Activated CD8-positive, alpha-beta memory T cell treated with anti-CD3 and anti-CD28 coated beads, Interleukin-2, amount 10 ng/mL, durations not matched to agents 7 days and 5 days (primary cell): ENCODE results near the gene MFSD11. TPM values are rescaled to one million over a fixed set of nuclear protein-coding genes. Genes with fewer than 3 reads are reported as not detected.
"Not testable (repeated sequence)": the region's sequence is repeated elsewhere in the genome, so short reads cannot be mapped to it uniquely, and the experiment has no call there.

Experiments used
- ATAC-seq: fragments of 150-1000 bp; cut with Tn5 transposase; one replicate; pipeline ENCODE4 v1.10.0; 2021; ENCODE audit warnings: moderate library complexity
- CTCF ChIA-PET: fragments of 350-600 bp; sonication (Branson Sonifier 250); formaldehyde crosslinking; loops from one replicate; lab custom pipeline; 2021; ENCODE audit warnings: antibody characterized with exemption; lab: Charles Lee
- DNase-seq: peaks from one replicate; pipeline ENCODE4 v3.0.0-alpha.2; 2020
- H3K27ac Mint-ChIP-seq: one replicate; pipeline ENCODE4 v1.8.0; 2021; ENCODE audit warnings: mild to moderate bottlenecking, mixed read lengths
- H3K27me3 Mint-ChIP-seq: one replicate; pipeline ENCODE4 v1.8.0; 2021; ENCODE audit warnings: mixed read lengths
- H3K36me3 Mint-ChIP-seq: one replicate; pipeline ENCODE4 v1.8.0; 2021; ENCODE audit warnings: mild to moderate bottlenecking, mixed read lengths
- H3K4me1 Mint-ChIP-seq: one replicate; pipeline ENCODE4 v1.8.0; 2021; ENCODE audit warnings: mixed read lengths
- H3K4me3 Mint-ChIP-seq: one replicate; pipeline ENCODE4 v1.8.0; 2021; ENCODE audit warnings: mild to moderate bottlenecking, moderate library complexity, mixed read lengths
- H3K9me3 Mint-ChIP-seq: one replicate; pipeline ENCODE4 v1.8.0; 2022; ENCODE audit warnings: low read depth, mixed read lengths
- total RNA-seq, 2 experiments: library from RNA; stranded (reverse); gene quantifications; one replicate each; pipeline ENCODE4 v1.2.3, GENCODE V29; 2021

Gene MFSD11
- total RNA-seq, 2 experiments from 2014 or later = 22.6 to 26.8 TPM

- no peak for ATAC-seq
- no peak overlapping the region for H3K27ac Mint-ChIP-seq
- H3K4me3 Mint-ChIP-seq = no peak overlapping the region
- peaks cover 14% of the 10 kb centered on the region for H3K4me1 Mint-ChIP-seq
- H3K9me3 Mint-ChIP-seq = no peaks in the 10 kb centered on the region
- peaks cover 3% of the 10 kb centered on the region for H3K36me3 Mint-ChIP-seq
- CTCF ChIA-PET = no interaction called here
- H3K27me3 Mint-ChIP-seq = no peaks in the 10 kb centered on the region
- no peak for DNase-seq
These were observed 51.4 kb downstream of the MFSD11 start for GRCh38 chr17:76789235-76789788.

GRCh38 chr17:76791053-76791980 is 53.4 kb downstream of the MFSD11 start:
- Mint-ChIP-seq H3K9me3 (no peaks in the 10 kb centered on the region), H3K4me1 (peaks cover 14% of the 10 kb centered on the region), H3K27ac (peak overlapping the region; percentile 7), H3K4me3 (no peak overlapping the region), H3K27me3 (no peaks in the 10 kb centered on the region), H3K36me3 (peaks cover 5% of the 10 kb centered on the region)
- ATAC-seq (peak; percentile 81), DNase-seq (peak; percentile 57)
- CTCF ChIA-PET = no interaction called here

DNA sequence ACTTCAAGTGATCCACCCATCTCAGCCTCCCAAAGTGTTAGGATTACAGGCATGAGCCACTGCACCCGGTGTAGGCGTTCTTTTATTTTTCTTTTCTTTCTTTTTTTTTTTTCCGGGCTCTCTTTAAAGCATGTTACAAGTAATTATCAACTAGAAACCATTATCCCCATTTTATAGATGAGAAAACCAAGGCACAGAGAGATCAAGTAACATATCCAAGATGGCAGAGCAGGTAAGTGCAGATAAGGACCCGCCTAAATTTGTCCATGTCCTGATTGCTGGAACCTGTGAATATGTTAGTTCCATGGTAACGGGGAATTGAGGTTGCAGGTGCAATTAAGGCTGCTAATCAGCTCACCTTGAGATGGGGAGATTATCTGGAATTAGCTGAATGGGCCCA is 54.4 kb downstream of the MFSD11 start:
- DNase-seq (no peak), ATAC-seq (no peak)
- H3K27me3 Mint-ChIP-seq = no peaks in the 10 kb centered on the region
- H3K27ac Mint-ChIP-seq = no peak overlapping the region
- H3K9me3 Mint-ChIP-seq = no peaks in the 10 kb centered on the region
- peaks cover 5% of the 10 kb centered on the region for H3K36me3 Mint-ChIP-seq
- CTCF ChIA-PET = no interaction called here
- peaks cover 14% of the 10 kb centered on the region for H3K4me1 Mint-ChIP-seq
- H3K4me3 Mint-ChIP-seq = no peak overlapping the region

DNA sequence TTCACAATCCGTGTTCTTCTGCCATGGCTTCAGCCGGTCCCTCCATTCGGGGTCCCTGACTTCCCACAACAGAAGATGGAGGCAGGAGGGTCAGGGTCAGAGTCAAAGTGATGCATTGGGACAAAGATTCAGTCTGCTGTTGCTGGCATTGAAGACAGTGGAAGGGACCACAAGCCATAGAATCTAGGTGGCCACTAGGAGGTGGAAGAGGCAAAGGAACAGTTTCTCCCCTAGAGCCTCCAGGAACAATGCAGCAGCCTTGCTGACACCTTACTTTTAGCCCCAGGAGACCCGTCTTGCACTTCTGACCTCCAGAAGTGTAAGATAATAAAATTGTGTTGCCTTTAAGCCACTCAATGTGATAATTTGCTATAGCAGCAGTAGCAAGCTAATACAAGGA is 55.9 kb downstream of the MFSD11 start:
- CTCF ChIA-PET = interaction anchor here (1.0 to 1.3 kb wide), 2 partner anchors 11 to 12 kb away, joined by 3 read pairs; no protein-coding TSS in a partner anchor
- no peaks in the 10 kb centered on the region for H3K27me3 Mint-ChIP-seq
- H3K4me1 Mint-ChIP-seq = peaks cover 11% of the 10 kb centered on the region
- H3K9me3 Mint-ChIP-seq = no peaks in the 10 kb centered on the region
- peaks cover 5% of the 10 kb centered on the region for H3K36me3 Mint-ChIP-seq
- no peak for ATAC-seq
- DNase-seq = no peak
- no peak overlapping the region for H3K4me3 Mint-ChIP-seq
- no peak overlapping the region for H3K27ac Mint-ChIP-seq

GRCh38 chr17:76796081-76796480 is 58.2 kb downstream of the MFSD11 start:
- Mint-ChIP-seq H3K4me3 (no peak overlapping the region), H3K36me3 (peaks cover 5% of the 10 kb centered on the region), H3K9me3 (no peaks in the 10 kb centered on the region), H3K27ac (no peak overlapping the region), H3K4me1 (peaks cover 9% of the 10 kb centered on the region), H3K27me3 (no peaks in the 10 kb centered on the region)
- CTCF ChIA-PET = no interaction called here
- no peak for DNase-seq
- ATAC-seq = no peak

DNA sequence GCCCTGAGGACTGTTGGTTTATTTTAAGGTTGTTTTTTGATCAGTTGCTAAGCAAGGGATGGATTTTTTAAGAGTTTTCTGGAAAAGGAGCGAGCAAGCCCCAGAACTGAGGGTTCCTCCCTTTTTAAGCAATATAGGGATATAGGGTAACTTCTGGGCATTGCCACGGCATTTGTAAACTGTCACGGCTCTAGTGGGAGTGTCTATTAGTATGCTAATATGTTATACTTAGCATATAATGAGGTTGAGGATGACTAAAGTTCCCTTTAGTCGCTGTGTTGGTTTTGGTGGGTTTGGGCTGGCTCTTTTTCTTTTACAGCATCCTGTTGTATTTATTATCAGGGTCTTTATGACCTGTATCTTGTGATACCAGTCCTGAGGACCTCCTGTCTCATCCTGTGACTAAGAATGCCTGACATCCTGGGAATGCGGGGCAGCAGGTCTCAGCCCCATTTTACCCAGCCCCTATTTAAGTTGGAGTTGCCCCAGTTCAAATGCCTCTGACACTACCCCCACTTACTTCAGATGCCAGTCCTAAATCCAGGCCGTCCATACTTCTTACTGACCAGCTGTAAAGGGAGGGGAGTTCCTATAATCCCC is 59.4 kb downstream of the MFSD11 start:
- no peaks in the 10 kb centered on the region for H3K9me3 Mint-ChIP-seq
- no peaks in the 10 kb centered on the region for H3K27me3 Mint-ChIP-seq
- ATAC-seq = no peak
- no peak overlapping the region for H3K27ac Mint-ChIP-seq
- peaks cover 5% of the 10 kb centered on the region for H3K36me3 Mint-ChIP-seq
- CTCF ChIA-PET = no interaction called here
- H3K4me3 Mint-ChIP-seq = no peak overlapping the region
- no peak for DNase-seq
- no peaks in the 10 kb centered on the region for H3K4me1 Mint-ChIP-seq

- Mint-ChIP-seq H3K36me3 (no peaks in the 10 kb centered on the region), H3K9me3 (peaks cover 2% of the 10 kb centered on the region), H3K4me1 (no peaks in the 10 kb centered on the region), H3K27me3 (no peaks in the 10 kb centered on the region), H3K4me3 (no peak overlapping the region), H3K27ac (no peak overlapping the region)
- DNase-seq (no peak), ATAC-seq (no peak)
- CTCF ChIA-PET = no interaction called here
These were observed 63.8 kb downstream of the MFSD11 start for GRCh38 chr17:76801706-76802105.

DNA sequence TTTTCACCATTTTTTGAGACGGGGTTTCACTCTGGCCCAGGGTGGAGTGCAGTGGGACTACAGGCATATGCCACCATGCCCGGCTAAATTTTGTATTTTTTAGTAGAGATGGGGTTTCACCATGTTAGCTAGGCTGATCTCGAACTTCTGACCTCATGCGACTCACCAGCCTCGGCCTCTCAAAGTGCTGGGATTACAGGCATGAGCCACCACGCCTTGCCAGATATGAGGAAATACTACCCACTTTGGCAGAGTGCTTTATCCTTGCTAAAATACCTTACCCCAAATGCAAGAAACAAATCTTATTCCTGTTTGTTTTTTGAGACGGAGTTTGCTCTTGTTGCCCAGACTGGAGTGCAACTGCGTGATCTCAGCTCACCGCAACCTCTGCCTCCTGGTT is 67.4 kb downstream of the MFSD11 start:
- no peaks in the 10 kb centered on the region for H3K4me1 Mint-ChIP-seq
- no peaks in the 10 kb centered on the region for H3K36me3 Mint-ChIP-seq
- ATAC-seq (no peak), DNase-seq (no peak)
- CTCF ChIA-PET = interaction anchor here (0.6 kb wide), 1 partner anchor 315 kb away, joined by 3 read pairs; no protein-coding TSS in a partner anchor
- no peaks in the 10 kb centered on the region for H3K27me3 Mint-ChIP-seq
- peaks cover 3% of the 10 kb centered on the region for H3K9me3 Mint-ChIP-seq
- no peak overlapping the region for H3K4me3 Mint-ChIP-seq
- no peak overlapping the region for H3K27ac Mint-ChIP-seq

GRCh38 chr17:76806151-76806550 is 68.2 kb downstream of the MFSD11 start:
- CTCF ChIA-PET = interaction anchor here (1.6 to 1.9 kb wide), 3 partner anchors 9 to 62 kb away, joined by 3 to 4 read pairs (median 4); partner anchors contain the start of gene MGAT5B
- H3K9me3 Mint-ChIP-seq, H3K4me3 Mint-ChIP-seq, H3K27ac Mint-ChIP-seq, H3K36me3 Mint-ChIP-seq, H3K4me1 Mint-ChIP-seq, ATAC-seq, H3K27me3 Mint-ChIP-seq, DNase-seq: not testable (repeated sequence)

GRCh38 chr17:76806767-76807166 is 68.8 kb downstream of the MFSD11 start:
- not testable (repeated sequence) for H3K27ac Mint-ChIP-seq, H3K9me3 Mint-ChIP-seq, ATAC-seq, H3K4me1 Mint-ChIP-seq, H3K4me3 Mint-ChIP-seq, H3K27me3 Mint-ChIP-seq, DNase-seq, H3K36me3 Mint-ChIP-seq
- CTCF ChIA-PET = interaction anchor here (1.6 to 1.9 kb wide), 3 partner anchors 8 to 62 kb away, joined by 3 to 4 read pairs (median 4); partner anchors contain the start of gene MGAT5B

- no peak overlapping the region for H3K4me3 Mint-ChIP-seq
- no peak for DNase-seq
- H3K9me3 Mint-ChIP-seq = peaks cover 3% of the 10 kb centered on the region
- CTCF ChIA-PET = no interaction called here
- no peaks in the 10 kb centered on the region for H3K27me3 Mint-ChIP-seq
- no peaks in the 10 kb centered on the region for H3K4me1 Mint-ChIP-seq
- no peak for ATAC-seq
- H3K27ac Mint-ChIP-seq = no peak overlapping the region
- H3K36me3 Mint-ChIP-seq = no peaks in the 10 kb centered on the region
These were observed 70.4 kb downstream of the MFSD11 start for GRCh38 chr17:76808326-76808725.

GRCh38 chr17:76810956-76811355 is 73.0 kb downstream of the MFSD11 start:
- H3K27me3 Mint-ChIP-seq = no peaks in the 10 kb centered on the region
- ATAC-seq (no peak), DNase-seq (no peak)
- H3K36me3 Mint-ChIP-seq = no peaks in the 10 kb centered on the region
- H3K9me3 Mint-ChIP-seq = peaks cover 3% of the 10 kb centered on the region
- no peak overlapping the region for H3K27ac Mint-ChIP-seq
- no peaks in the 10 kb centered on the region for H3K4me1 Mint-ChIP-seq
- CTCF ChIA-PET = no interaction called here
- no peak overlapping the region for H3K4me3 Mint-ChIP-seq

DNA sequence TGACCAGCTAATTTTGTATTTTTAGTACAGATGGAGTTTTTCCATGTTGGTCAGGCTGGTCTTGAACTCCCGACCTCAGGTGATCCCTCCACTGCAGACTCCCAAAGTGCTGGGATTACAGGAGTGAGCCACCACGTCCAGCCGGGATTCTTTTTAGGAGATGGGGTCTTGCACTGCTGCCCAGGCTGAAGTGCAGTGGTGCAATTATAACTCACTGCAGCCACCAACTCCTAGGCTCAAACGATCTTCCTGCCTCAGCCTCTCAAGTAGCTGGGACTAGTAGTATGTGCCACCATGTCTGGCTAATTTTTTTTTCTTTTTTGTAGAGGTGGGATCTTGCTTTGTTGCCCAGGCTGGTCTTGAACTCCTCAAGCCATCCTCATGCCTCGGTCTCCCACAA is 73.9 kb downstream of the MFSD11 start:
- DNase-seq = no peak
- H3K36me3 Mint-ChIP-seq = no peaks in the 10 kb centered on the region
- peaks cover 6% of the 10 kb centered on the region for H3K4me1 Mint-ChIP-seq
- H3K27ac Mint-ChIP-seq = no peak overlapping the region
- no peak overlapping the region for H3K4me3 Mint-ChIP-seq
- no peaks in the 10 kb centered on the region for H3K27me3 Mint-ChIP-seq
- peaks cover under 1% of the 10 kb centered on the region for H3K9me3 Mint-ChIP-seq
- CTCF ChIA-PET = no interaction called here
- ATAC-seq = no peak
